Measurements from ENCODE around the gene GTF2F2.
"Not testable (repeated sequence)": the region's sequence is repeated elsewhere in the genome, so short reads cannot be mapped to it uniquely, and the experiment has no call there.

The GTF2F2 gene

DNA sequence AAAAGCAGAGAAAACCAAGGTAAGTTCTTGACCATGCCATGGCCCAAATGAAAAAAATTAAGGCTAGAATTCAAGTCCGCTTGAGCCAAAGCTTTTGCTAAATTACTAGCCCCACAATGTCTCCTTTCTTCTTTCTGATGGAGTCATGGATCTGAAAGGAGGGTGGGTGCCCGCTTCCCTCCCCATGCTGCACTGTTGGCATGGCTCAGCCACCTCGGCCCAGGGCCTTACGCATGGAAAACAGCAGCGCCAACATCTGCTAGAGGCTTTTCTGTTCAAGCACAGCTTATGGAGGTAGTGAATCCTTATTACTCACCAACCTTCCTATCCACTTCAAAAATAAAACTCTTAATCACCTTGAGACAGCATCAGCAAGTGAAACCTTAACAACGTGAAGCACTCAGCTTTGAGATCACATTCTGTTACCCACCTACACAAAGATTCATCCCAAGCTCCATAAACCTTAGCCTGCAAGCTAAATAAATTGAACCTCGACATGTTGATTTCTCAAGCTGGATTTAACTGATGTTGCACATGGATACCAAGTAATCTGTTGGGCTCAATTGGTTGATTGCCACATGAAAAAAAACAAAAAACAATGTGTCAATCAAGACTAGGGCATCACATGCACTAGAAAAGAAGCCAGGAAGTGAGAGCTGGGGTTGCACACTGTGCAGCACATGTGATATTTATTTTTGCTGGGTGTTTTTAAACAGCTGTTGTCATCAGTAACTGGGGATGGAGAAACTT, 177.3 kb downstream of the GTF2F2 start:
- TF ChIP-seq, protein P1, sequence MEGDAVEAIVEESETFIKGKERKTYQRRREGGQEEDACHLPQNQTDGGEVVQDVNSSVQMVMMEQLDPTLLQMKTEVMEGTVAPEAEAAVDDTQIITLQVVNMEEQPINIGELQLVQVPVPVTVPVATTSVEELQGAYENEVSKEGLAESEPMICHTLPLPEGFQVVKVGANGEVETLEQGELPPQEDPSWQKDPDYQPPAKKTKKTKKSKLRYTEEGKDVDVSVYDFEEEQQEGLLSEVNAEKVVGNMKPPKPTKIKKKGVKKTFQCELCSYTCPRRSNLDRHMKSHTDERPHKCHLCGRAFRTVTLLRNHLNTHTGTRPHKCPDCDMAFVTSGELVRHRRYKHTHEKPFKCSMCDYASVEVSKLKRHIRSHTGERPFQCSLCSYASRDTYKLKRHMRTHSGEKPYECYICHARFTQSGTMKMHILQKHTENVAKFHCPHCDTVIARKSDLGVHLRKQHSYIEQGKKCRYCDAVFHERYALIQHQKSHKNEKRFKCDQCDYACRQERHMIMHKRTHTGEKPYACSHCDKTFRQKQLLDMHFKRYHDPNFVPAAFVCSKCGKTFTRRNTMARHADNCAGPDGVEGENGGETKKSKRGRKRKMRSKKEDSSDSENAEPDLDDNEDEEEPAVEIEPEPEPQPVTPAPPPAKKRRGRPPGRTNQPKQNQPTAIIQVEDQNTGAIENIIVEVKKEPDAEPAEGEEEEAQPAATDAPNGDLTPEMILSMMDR (conservative IDR thresholded peaks at IDR 0.05): no peak
- TF ChIP-seq ZFX (IDR thresholded peaks at IDR 0.05): no peak
- no peak overlapping the region for H3K27ac ChIP-seq

DNA sequence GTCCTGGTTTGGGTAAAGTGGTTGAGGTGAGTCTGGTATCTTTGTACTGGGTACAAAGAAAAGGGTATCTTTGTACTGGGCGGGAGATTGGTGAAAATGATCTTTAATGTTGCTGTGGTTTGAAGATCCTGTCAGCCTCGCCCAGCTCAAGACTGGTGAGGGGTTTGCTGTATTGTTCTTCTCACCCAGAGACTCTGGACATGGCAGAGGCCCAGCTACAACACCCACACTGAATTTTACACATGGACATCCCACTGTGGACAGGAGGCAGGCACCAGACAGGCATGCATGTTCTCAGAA, 177.8 kb downstream of the GTF2F2 start:
- no peak overlapping the region for H3K27ac ChIP-seq
- TF ChIP-seq, protein P1 (conservative IDR thresholded peaks at IDR 0.05): no peak
- no peak for TF ChIP-seq ZFX (IDR thresholded peaks at IDR 0.05)

DNA sequence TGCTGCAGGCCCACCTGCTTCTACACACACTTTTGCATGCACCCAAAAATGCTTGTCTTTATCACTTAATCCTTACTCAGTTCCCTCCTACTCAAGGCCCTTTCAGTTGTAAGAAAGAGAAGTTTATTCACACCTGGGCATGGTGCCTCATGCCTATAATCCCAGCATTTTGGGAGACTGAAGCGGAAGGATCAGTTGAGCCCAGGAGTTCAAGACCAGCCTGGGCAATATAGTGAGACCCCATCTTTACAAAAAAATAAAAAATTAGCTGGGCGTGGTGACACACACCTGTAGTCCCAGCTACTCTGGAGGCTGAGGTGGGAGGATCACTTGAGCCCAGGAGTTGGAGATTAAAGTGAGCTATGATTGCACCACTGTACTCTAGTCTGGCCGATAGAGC, 178.2 kb downstream of the GTF2F2 start:
- not testable (repeated sequence) for H3K27ac ChIP-seq

DNA sequence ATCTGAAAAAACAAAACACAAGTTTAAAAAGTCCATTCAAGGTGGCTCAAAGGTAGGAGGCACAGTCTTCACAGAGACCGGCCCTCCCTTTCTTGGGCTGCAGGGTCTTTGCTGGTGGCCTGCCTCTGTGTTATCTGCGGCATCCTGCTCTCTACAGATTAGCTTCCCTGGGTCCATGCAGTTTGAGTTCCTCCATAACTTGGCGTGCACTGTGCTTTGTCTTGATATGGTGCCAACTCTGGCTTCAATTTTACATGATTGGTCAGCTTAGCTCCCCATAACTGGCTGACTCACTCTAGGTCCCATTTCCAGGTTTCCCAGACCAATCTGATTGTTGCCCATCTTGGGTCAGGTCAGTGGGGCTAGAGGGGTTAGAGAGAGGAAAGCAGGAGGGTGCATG, 178.9 kb downstream of the GTF2F2 start:
- no peak overlapping the region for H3K27ac ChIP-seq
- TF ChIP-seq, protein P1 (conservative IDR thresholded peaks at IDR 0.05): no peak
- no peak for TF ChIP-seq ZFX (IDR thresholded peaks at IDR 0.05)

DNA sequence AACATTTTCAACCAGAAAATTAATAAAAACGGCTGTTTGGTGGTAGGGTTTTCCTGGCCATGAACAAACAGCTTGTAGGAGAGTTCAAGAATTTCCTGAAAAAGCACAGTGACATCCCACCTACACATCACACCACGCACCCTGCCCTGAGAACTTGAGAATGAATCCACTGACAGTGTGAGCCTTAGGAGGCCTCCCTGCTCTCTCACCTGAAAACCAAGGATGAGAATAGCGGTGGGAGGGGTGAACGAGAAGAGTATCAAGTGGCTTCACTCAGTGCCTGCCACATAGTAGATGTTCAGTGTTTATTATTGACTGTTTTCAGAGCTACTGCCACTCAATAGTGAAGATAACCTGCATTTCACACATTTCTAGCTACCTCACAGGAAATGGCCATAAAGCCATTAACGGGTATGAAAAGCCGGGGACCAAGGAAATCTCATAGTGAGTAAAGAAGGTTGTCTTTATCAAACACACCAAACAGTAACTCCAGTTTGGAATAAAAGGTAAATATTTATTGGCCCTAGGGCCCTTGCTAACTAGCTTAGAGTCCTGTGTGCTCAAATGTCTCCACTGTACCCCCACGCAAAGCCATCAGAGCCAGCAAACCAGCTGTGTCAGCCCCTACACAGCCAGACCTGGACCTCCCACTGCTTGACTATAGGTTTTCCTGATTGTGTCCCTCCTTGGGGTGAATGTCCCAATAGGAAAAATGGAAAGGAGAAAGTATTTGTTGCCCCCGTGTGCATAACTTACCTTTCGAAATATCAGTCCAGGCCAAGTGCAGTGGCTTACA, 180.1 kb downstream of the GTF2F2 start:
- no peak overlapping the region for H3K27ac ChIP-seq

DNA sequence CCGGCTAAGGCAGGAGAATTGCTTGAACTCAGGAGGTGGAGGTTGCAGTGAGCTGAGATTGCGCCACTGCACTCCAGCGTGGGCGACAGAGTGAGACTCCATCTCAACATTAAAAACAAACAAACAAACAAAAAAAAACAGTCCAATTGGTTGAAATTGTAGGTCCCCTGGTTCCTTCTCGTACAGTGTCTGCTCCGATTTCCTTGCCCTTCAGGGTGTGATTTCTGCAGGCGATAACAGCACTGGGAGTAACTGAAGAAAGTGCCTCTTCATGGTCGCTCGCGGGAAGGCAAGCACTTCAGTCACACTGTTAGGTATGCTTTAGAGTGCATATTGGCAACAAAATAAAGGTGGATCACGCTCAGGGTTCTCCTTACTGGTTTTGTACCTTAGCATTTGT, 181.0 kb downstream of the GTF2F2 start:
- no peak for TF ChIP-seq ZFX (IDR thresholded peaks at IDR 0.05)
- TF ChIP-seq, protein P1 (conservative IDR thresholded peaks at IDR 0.05): no peak
- no peak overlapping the region for H3K27ac ChIP-seq

More for the DNA sequence above, 180.1 kb downstream of the GTF2F2 start:
- no peak for TF ChIP-seq ZFX (IDR thresholded peaks at IDR 0.05)
- TF ChIP-seq, protein P1 (conservative IDR thresholded peaks at IDR 0.05): no peak

DNA sequence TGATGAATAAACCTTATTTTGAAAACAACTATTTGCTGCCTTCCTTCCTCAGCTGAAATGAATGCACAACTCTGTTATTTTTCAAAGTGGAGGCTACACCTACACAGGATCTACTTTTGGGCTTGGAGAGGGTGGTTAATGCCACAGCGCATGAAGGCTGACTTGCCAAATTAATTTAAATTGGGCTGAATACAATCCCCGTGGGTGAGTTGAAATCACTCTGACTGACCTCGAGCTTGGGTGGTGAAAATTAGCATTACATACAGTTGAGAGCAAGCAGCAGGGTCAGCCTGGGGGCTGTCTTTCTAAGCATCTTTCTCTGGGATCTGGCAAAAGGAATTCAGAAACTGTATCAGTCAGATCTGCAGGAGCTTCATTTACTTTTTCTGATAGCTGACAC, 182.2 kb downstream of the GTF2F2 start:
- no peak overlapping the region for H3K27ac ChIP-seq
- TF ChIP-seq, protein P1 (conservative IDR thresholded peaks at IDR 0.05): no peak

All from C4-2B (cell line).